ENCODE data around the gene OR4M1.
"Not testable (repeated sequence)": the region's sequence is repeated elsewhere in the genome, so short reads cannot be mapped to it uniquely, and the experiment has no call there.

The OR4M1 gene

GRCh38 chr14:19823178-19823577 is 49.9 kb downstream of the OR4M1 start:
- DNase-seq (ENCODE audit: low read depth, low spot score), result no peak

- no peak for DNase-seq (ENCODE audit: low read depth, low spot score)
Measured at GRCh38 chr14:19823765-19824164, 50.5 kb downstream of the OR4M1 start.

- not testable (repeated sequence) for DNase-seq (ENCODE audit: low read depth, low spot score)
Measured at GRCh38 chr14:19827626-19828244, 54.4 kb downstream of the OR4M1 start.

GRCh38 chr14:19828314-19828713 is 55.0 kb downstream of the OR4M1 start:
- no peak for DNase-seq (ENCODE audit: low read depth, low spot score)
